Measurements from ENCODE around the gene KRTAP29-1. TPM values are rescaled to one million over a fixed set of nuclear protein-coding genes. Genes with fewer than 3 reads are reported as not detected.
"Not testable (repeated sequence)": the region's sequence is repeated elsewhere in the genome, so short reads cannot be mapped to it uniquely, and the experiment has no call there.

The KRTAP29-1 gene
- not detected for polyA plus RNA-seq (ENCODE audit: insufficient read length in 4 of 4)

GRCh38 chr17:41301916-41302901 is at the start of gene KRTAP29-1:
TSS of gene KRTAP29-1 (minus strand) at chr17:41302851. CDS start at chr17:41302851, 0 bp downstream.
- DNase-seq (ENCODE audit: low read depth in 4 of 4, low spot score in 3 of 4): no peak

GRCh38 chr17:41351177-41351576 is 48.5 kb upstream of the KRTAP29-1 start:
- DNase-seq (ENCODE audit: low read depth in 4 of 4, low spot score in 3 of 4): no peak

GRCh38 chr17:41350381-41350878 is 47.8 kb upstream of the KRTAP29-1 start, which contains the start of gene KRT33A:
TSS of gene KRT33A (minus strand) at chr17:41350828. CDS start at chr17:41350767, 61 bp downstream.
- DNase-seq (ENCODE audit: low read depth in 4 of 4, low spot score in 3 of 4): not testable (repeated sequence)

GRCh38 chr17:41347869-41348760 is 45.5 kb upstream of the KRTAP29-1 start:
- no peak for DNase-seq (ENCODE audit: low read depth in 4 of 4, low spot score in 3 of 4)

GRCh38 chr17:41346421-41346820 is 43.8 kb upstream of the KRTAP29-1 start:
- not testable (repeated sequence) for DNase-seq (ENCODE audit: low read depth in 4 of 4, low spot score in 3 of 4)

- DNase-seq (ENCODE audit: low read depth in 4 of 4, low spot score in 3 of 4): no peak
These were observed 43.3 kb upstream of the KRTAP29-1 start for GRCh38 chr17:41345992-41346391.

GRCh38 chr17:41343029-41343428 is 40.4 kb upstream of the KRTAP29-1 start:
- peak in 1 of 4 donors; percentile 26 for DNase-seq (ENCODE audit: low read depth in 4 of 4, low spot score in 3 of 4)

- DNase-seq (ENCODE audit: low read depth in 4 of 4, low spot score in 3 of 4): no peak
These were observed 38.5 kb upstream of the KRTAP29-1 start for GRCh38 chr17:41340934-41341861.

- peak in 1 of 4 donors; percentile 27 for DNase-seq (ENCODE audit: low read depth in 4 of 4, low spot score in 3 of 4)
These were observed 37.8 kb upstream of the KRTAP29-1 start for GRCh38 chr17:41340494-41340893.

- no peak for DNase-seq (ENCODE audit: low read depth in 4 of 4, low spot score in 3 of 4)
These were observed 37.0 kb upstream of the KRTAP29-1 start for GRCh38 chr17:41339571-41340172.

- DNase-seq (ENCODE audit: low read depth in 4 of 4, low spot score in 3 of 4): no peak
These were observed 36.4 kb upstream of the KRTAP29-1 start for GRCh38 chr17:41338961-41339485.

- DNase-seq (ENCODE audit: low read depth in 4 of 4, low spot score in 3 of 4): no peak
These were observed 33.1 kb upstream of the KRTAP29-1 start for GRCh38 chr17:41335747-41336146.

- no peak for DNase-seq (ENCODE audit: low read depth in 4 of 4, low spot score in 3 of 4)
These were observed 32.0 kb upstream of the KRTAP29-1 start for GRCh38 chr17:41334385-41335305.

GRCh38 chr17:41333836-41334235 is 31.2 kb upstream of the KRTAP29-1 start:
- DNase-seq (ENCODE audit: low read depth in 4 of 4, low spot score in 3 of 4): no peak

- DNase-seq (ENCODE audit: low read depth in 4 of 4, low spot score in 3 of 4): no peak
These were observed 30.4 kb upstream of the KRTAP29-1 start for GRCh38 chr17:41333098-41333497.

GRCh38 chr17:41332239-41332638 is 29.6 kb upstream of the KRTAP29-1 start:
- no peak for DNase-seq (ENCODE audit: low read depth in 4 of 4, low spot score in 3 of 4)

- no peak for DNase-seq (ENCODE audit: low read depth in 4 of 4, low spot score in 3 of 4)
These were observed 29.0 kb upstream of the KRTAP29-1 start for GRCh38 chr17:41331606-41332005.
